Fibroblast of lung (primary cell): ENCODE measurements around the gene CCT7. TPM values are rescaled to one million over a fixed set of nuclear protein-coding genes. Genes with fewer than 3 reads are reported as not detected.
A peak's percentile ranks its signal among the peaks of the same experiment; 100 is the strongest.

Experiments used
- DNase-seq, 2 donors: peaks; one replicate each; pipeline versions ENCODE4 v3.0.0 to v3.0.0-alpha.2; 2010; ENCODE audit warnings: low read depth in 2 of 2
- H2AFZ ChIP-seq: 2 replicates; pipeline ENCODE4 v1.5.1; 2012; ENCODE audit warnings: low read length, control low read depth, inconsistent platforms
- H3K27ac ChIP-seq: 2 replicates; pipeline ENCODE4 v1.5.1; 2011; ENCODE audit warnings: low read length, control low read depth; ENCODE audit not compliant: insufficient read depth
- H3K27me3 ChIP-seq: 2 replicates; pipeline ENCODE4 v1.5.1; 2011; ENCODE audit warnings: mild to moderate bottlenecking, low read length; ENCODE audit not compliant: control insufficient read depth, insufficient read depth
- H3K36me3 ChIP-seq: 2 replicates; pipeline ENCODE4 v1.5.1; 2011; ENCODE audit warnings: low read length; ENCODE audit not compliant: control insufficient read depth, insufficient read depth
- H3K4me1 ChIP-seq: 2 replicates; pipeline ENCODE4 v1.5.1; 2011; ENCODE audit warnings: low read length; ENCODE audit not compliant: control insufficient read depth, insufficient read depth; ENCODE audit errors: extremely low read depth
- H3K4me2 ChIP-seq: 2 replicates; pipeline ENCODE4 v1.5.1; 2011; ENCODE audit warnings: low read length, control low read depth; ENCODE audit not compliant: insufficient read depth; ENCODE audit errors: extremely low read depth
- H3K4me3 ChIP-seq, 4 experiments: fragments of 200-600 bp in 1 of 4; sonication (generic) in 1 of 4; replicated peaks in 1 of 4; 2 replicates each; pipeline ENCODE4 v1.5.1; 2011 to 2016; ENCODE audit warnings: low read length in 4 of 4, low read depth in 3 of 4, mild to moderate bottlenecking in 3 of 4, control low read depth in 2 of 4, inconsistent platforms in 1 of 4, mixed read lengths in 1 of 4; ENCODE audit not compliant: insufficient read depth in 1 of 4; ENCODE audit errors: control extremely low read depth in 1 of 4
- H3K79me2 ChIP-seq: 2 replicates; pipeline ENCODE4 v1.5.1; 2012; ENCODE audit warnings: mild to moderate bottlenecking, low read length, inconsistent platforms; ENCODE audit not compliant: control insufficient read depth, insufficient read depth
- H3K9ac ChIP-seq: 2 replicates; pipeline ENCODE4 v1.5.1; 2011; ENCODE audit warnings: mild to moderate bottlenecking, low read length, control low read depth; ENCODE audit not compliant: insufficient read depth
- H3K9me3 ChIP-seq: 2 replicates; pipeline ENCODE4 v1.5.1; 2012; ENCODE audit warnings: low read depth, low read length; ENCODE audit not compliant: control insufficient read depth, insufficient read depth
- H4K20me1 ChIP-seq: 2 replicates; pipeline ENCODE4 v1.5.1; 2011; ENCODE audit warnings: low read length; ENCODE audit not compliant: control insufficient read depth, insufficient read depth; ENCODE audit errors: extremely low read depth
- CTCF ChIP-seq, 2 donors: IDR thresholded peaks in 1 of 2; conservative IDR thresholded peaks in 1 of 2; 1 replicate in 1 of 2; 2 replicates in 1 of 2; pipeline ENCODE4 v1.5.1; 2011 to 2012; ENCODE audit warnings: low read length in 2 of 2, control low read depth in 1 of 2, inconsistent platforms in 1 of 2, low read depth in 1 of 2, mild to moderate bottlenecking in 1 of 2
- EZH2 ChIP-seq: IDR thresholded peaks from 2 replicates; pipeline ENCODE4 v1.5.1; 2012; ENCODE audit warnings: low read length, control low read depth, mild to moderate bottlenecking; ENCODE audit errors: missing control alignments
- polyA plus RNA-seq, 2 donors: library from polyadenylated mRNA; depleted of rRNA in 1 of 2; stranded (reverse) in 1 of 2; unstranded in 1 of 2; fragments of >200 nt; gene quantifications; 2 replicates each; pipeline ENCODE4 v1.2.1, GENCODE V29; 2011 to 2012; ENCODE audit warnings: missing spikeins in 1 of 2
- total RNA-seq: library from RNA; depleted of rRNA; stranded (reverse); fragments of >200 nt; gene quantifications from 2 replicates; pipeline ENCODE4 v1.2.1, GENCODE V29; 2014

The CCT7 gene
- total and polyA plus RNA-seq, 2 donors (not counting 1 experiment from before 2014, with no cell fraction given), result 233 to 299 TPM

GRCh38 chr2:73238976-73239375 is 4.9 kb downstream of the CCT7 start:
- no peak overlapping the region for H3K9ac ChIP-seq
- TF ChIP-seq EZH2 (no peak), CTCF (conservative IDR thresholded peaks at IDR 0.05 in 1 of 2, IDR thresholded peaks at IDR 0.05 in 1 of 2; ENCODE audit: low read depth in 1 of 2, low read length in 2 of 2) (no peak)
- peaks cover 69% of the 10 kb centered on the region for H3K79me2 ChIP-seq
- no peaks in the 10 kb centered on the region for H3K27me3 ChIP-seq
- no peaks in the 10 kb centered on the region for H3K9me3 ChIP-seq
- H4K20me1 ChIP-seq, result no peaks in the 10 kb centered on the region
- no peak overlapping the region for H3K4me3 ChIP-seq
- H3K4me1 ChIP-seq, result peaks cover 4% of the 10 kb centered on the region
- no peak overlapping the region for H3K4me2 ChIP-seq
- no peak overlapping the region for H2AFZ ChIP-seq
- peaks cover 7% of the 10 kb centered on the region for H3K36me3 ChIP-seq
- no peak overlapping the region for H3K27ac ChIP-seq
- DNase-seq, result no peak

- H3K9ac ChIP-seq, result no peak overlapping the region
- no peak overlapping the region for H2AFZ ChIP-seq
- no peaks in the 10 kb centered on the region for H3K9me3 ChIP-seq
- DNase-seq, result peak; percentile 44 to 72
- peaks cover 13% of the 10 kb centered on the region for H3K36me3 ChIP-seq
- H3K4me3 ChIP-seq, result no peak overlapping the region
- H3K79me2 ChIP-seq, result peaks cover 63% of the 10 kb centered on the region
- H3K27ac ChIP-seq, result no peak overlapping the region
- peaks cover 4% of the 10 kb centered on the region for H3K4me1 ChIP-seq
- TF ChIP-seq CTCF (conservative IDR thresholded peaks at IDR 0.05 in 1 of 2, IDR thresholded peaks at IDR 0.05 in 1 of 2; ENCODE audit: low read depth in 1 of 2, low read length in 2 of 2) (no peak), EZH2 (no peak)
- no peaks in the 10 kb centered on the region for H4K20me1 ChIP-seq
- no peak overlapping the region for H3K4me2 ChIP-seq
- no peaks in the 10 kb centered on the region for H3K27me3 ChIP-seq
These were observed 5.7 kb downstream of the CCT7 start for GRCh38 chr2:73239776-73240175.

GRCh38 chr2:73243884-73244570 is 9.9 kb downstream of the CCT7 start:
- Histone ChIP-seq H3K4me1 (no peaks in the 10 kb centered on the region), H3K9ac (no peak overlapping the region), H3K27ac (no peak overlapping the region), H3K79me2 (peaks cover 20% of the 10 kb centered on the region), H3K4me2 (no peak overlapping the region), H3K4me3 (no peak overlapping the region), H4K20me1 (no peaks in the 10 kb centered on the region), H3K36me3 (peaks cover 26% of the 10 kb centered on the region), H3K27me3 (no peaks in the 10 kb centered on the region), H3K9me3 (no peaks in the 10 kb centered on the region), H2AFZ (no peak overlapping the region)
- peak; percentile 9 to 76 for DNase-seq
- TF ChIP-seq EZH2 (no peak), CTCF (conservative IDR thresholded peaks at IDR 0.05 in 1 of 2, IDR thresholded peaks at IDR 0.05 in 1 of 2; ENCODE audit: low read depth in 1 of 2, low read length in 2 of 2) (no peak)
